B cell (primary cell): ENCODE measurements around the gene CHST8. TPM values are rescaled to one million over a fixed set of nuclear protein-coding genes. Genes with fewer than 3 reads are reported as not detected.

Experiments
- ATAC-seq: fragments of 200-7000 bp; cut with Tn5 transposase; one replicate; pipeline ENCODE4 v1.10.0; 2021; ENCODE audit warnings: low read depth, mild to moderate bottlenecking, moderate number of reproducible peaks, moderate library complexity
- CTCF ChIA-PET: fragments of 350-600 bp; sonication (Branson Sonifier 250); formaldehyde crosslinking; loops from one replicate; lab custom pipeline; 2021; ENCODE audit warnings: antibody characterized with exemption, inconsistent platforms; lab: Charles Lee
- POLR2A ChIA-PET: fragments of 350-600 bp; sonication (Branson Sonifier 250); formaldehyde crosslinking; loops from one replicate; lab custom pipeline; 2021; ENCODE audit warnings: antibody characterized with exemption; lab: Charles Lee
- DNase-seq: peaks from one replicate; pipeline ENCODE4 v3.0.0; 2013
- H2AFZ ChIP-seq: 2 replicates; pipeline ENCODE4 v1.6.1; 2012; ENCODE audit warnings: mild to moderate bottlenecking, low read depth, low read length; ENCODE audit not compliant: insufficient read depth, poor library complexity, severe bottlenecking
- H3K27ac ChIP-seq, 2 donors: 1 replicate in 1 of 2; 2 replicates in 1 of 2; pipeline ENCODE4 v1.5.1; 2012 to 2013; ENCODE audit warnings: low read length in 2 of 2, mild to moderate bottlenecking in 2 of 2, moderate library complexity in 1 of 2
- H3K27me3 ChIP-seq, 4 experiments: fragments of 200-600 bp in 1 of 4; sonication (generic) in 1 of 4; replicated peaks in 1 of 4; 1 replicate in 2 of 4; 2 replicates in 2 of 4; pipeline versions ENCODE4 v1.6.1 to v1.7.0; 2013 to 2016; ENCODE audit warnings: low read length in 3 of 4, mild to moderate bottlenecking in 2 of 4, mixed read lengths in 1 of 4, moderate library complexity in 1 of 4; ENCODE audit not compliant: insufficient read depth in 4 of 4, control insufficient read depth in 3 of 4; ENCODE audit errors: control extremely low read depth in 1 of 4
- H3K36me3 ChIP-seq, 2 experiments: replicated peaks in 1 of 2; 1 replicate in 1 of 2; 2 replicates in 1 of 2; pipeline versions ENCODE4 v1.6.1 to v1.7.1; 2013; ENCODE audit warnings: low read length in 1 of 2; ENCODE audit not compliant: insufficient read depth in 2 of 2, control insufficient read depth in 1 of 2; ENCODE audit errors: control extremely low read depth in 1 of 2, extremely low read depth in 1 of 2
- H3K4me1 ChIP-seq, 2 donors: fragments of 200-600 bp in 1 of 2; sonication (generic) in 1 of 2; 1 replicate in 1 of 2; 2 replicates in 1 of 2; pipeline versions ENCODE4 v1.5.1 to v1.6.1; 2013 to 2017; ENCODE audit warnings: low read length in 2 of 2; ENCODE audit not compliant: control insufficient read depth in 2 of 2, insufficient read depth in 2 of 2
- H3K4me2 ChIP-seq: replicated peaks from 2 replicates; pipeline ENCODE3; 2012; ENCODE audit warnings: mild to moderate bottlenecking, low read depth, low read length; ENCODE audit not compliant: poor library complexity, severe bottlenecking
- H3K4me3 ChIP-seq, 5 experiments: fragments of 200-600 bp in 1 of 5; sonication (generic) in 1 of 5; 1 replicate in 3 of 5; 2 replicates in 2 of 5; pipeline versions ENCODE4 v1.5.1 to v1.7.0; 2011 to 2016; ENCODE audit warnings: low read length in 4 of 5, mild to moderate bottlenecking in 4 of 5, low read depth in 2 of 5, control low read depth in 1 of 5, moderate library complexity in 1 of 5; ENCODE audit not compliant: insufficient read depth in 1 of 5; ENCODE audit errors: control extremely low read depth in 1 of 5, extremely low read depth in 1 of 5
- H3K79me2 ChIP-seq: fragments of 200-600 bp; sonication (generic); one replicate; pipeline ENCODE4 v1.6.0; 2016; ENCODE audit warnings: low read length; ENCODE audit not compliant: control insufficient read depth, insufficient read depth
- H3K9ac ChIP-seq: fragments of 200-600 bp; sonication (generic); 2 replicates; pipeline ENCODE4 v1.6.1; 2017; ENCODE audit warnings: mild to moderate bottlenecking, low read length, moderate library complexity
- H3K9me3 ChIP-seq, 3 donors: one replicate each; pipeline versions ENCODE4 v1.6.1 to v1.7.1; 2013; ENCODE audit warnings: low read length in 2 of 3; ENCODE audit not compliant: control insufficient read depth in 2 of 3, insufficient read depth in 1 of 3; ENCODE audit errors: control extremely low read depth in 1 of 3
- H4K20me1 ChIP-seq: 2 replicates; pipeline ENCODE4 v1.6.0; 2012; ENCODE audit warnings: mild to moderate bottlenecking, low read length; ENCODE audit not compliant: insufficient read depth, control insufficient read depth, poor library complexity, severe bottlenecking
- H3K27ac Mint-ChIP-seq: one replicate; pipeline ENCODE4 v1.8.0; 2021; ENCODE audit warnings: mixed read lengths
- H3K27me3 Mint-ChIP-seq: one replicate; pipeline ENCODE4 v1.8.0; 2021; ENCODE audit warnings: mixed read lengths
- H3K4me1 Mint-ChIP-seq: one replicate; pipeline ENCODE4 v1.8.0; 2021; ENCODE audit warnings: mixed read lengths
- H3K4me3 Mint-ChIP-seq: one replicate; pipeline ENCODE4 v1.8.0; 2021; ENCODE audit warnings: mixed read lengths
- H3K9me3 Mint-ChIP-seq: one replicate; pipeline ENCODE4 v1.8.0; 2022; ENCODE audit warnings: mixed read lengths; ENCODE audit not compliant: insufficient read depth
- EZH2 ChIP-seq: IDR thresholded peaks from 2 replicates; pipeline ENCODE4 v1.6.1; 2012; ENCODE audit warnings: borderline replicate concordance, low read depth, mild to moderate bottlenecking, moderate library complexity, low read length; ENCODE audit not compliant: insufficient read depth, poor library complexity, severe bottlenecking
- WGBS: methylation state at CpG from one replicate; pipeline ENCODE4 v1.1.5; 2013; ENCODE audit warnings: missing lambda C conversion rate; ENCODE audit not compliant: insufficient coverage; 5-methylcytosine and 5-hydroxymethylcytosine counted together
- intact Hi-C: fragments of 100-400 bp; cut with micrococcal nuclease; formaldehyde crosslinking; loops from one replicate; pipeline ENCODE4 v1.10.0; 2022
- polyA plus RNA-seq: library from polyadenylated mRNA; depleted of rRNA; stranded (reverse); fragments of >200 nt; gene quantifications from 2 replicates; pipeline ENCODE4 v1.2.3, GENCODE V29; 2012
- total RNA-seq, 2 donors: library from RNA; stranded (reverse); fragments of 120-200 nt in 1 of 2; gene quantifications; 1 replicate in 1 of 2; 2 replicates in 1 of 2; pipeline versions ENCODE4 v1.2.3 to v1.2.4, GENCODE V29; 2013 to 2022
- TF ChIP-seq, protein P1 (sequence below): fragments of 200-600 bp; IDR thresholded peaks from one replicate; pipeline ENCODE4 v1.8.0; 2022; ENCODE audit warnings: antibody characterized with exemption, mild to moderate bottlenecking

CHST8 gene
- total and polyA plus RNA-seq, 2 donors (not counting 1 experiment from before 2014, with no cell fraction given), result not detected

GRCh38 chr19:33725567-33725966, 103.8 kb downstream of the CHST8 start:
- 79% methylated on average over 3 of the region's 9 CpGs for WGBS
- POLR2A ChIA-PET, result no interaction called here
- Histone ChIP-seq H3K79me2 (no peaks in the 10 kb centered on the region), H3K4me1 (no peaks in the 10 kb centered on the region), H4K20me1 (no peaks in the 10 kb centered on the region), H3K27me3 (no peaks in the 10 kb centered on the region), H3K27ac (no peak overlapping the region), H3K9me3 (peaks cover 0 to 22% (median 0%) of the 10 kb centered on the region in 3 donors), H2AFZ (no peak overlapping the region), H3K36me3 (no peaks in the 10 kb centered on the region), H3K9ac (no peak overlapping the region), H3K4me2 (no peak overlapping the region), H3K4me3 (no peak overlapping the region)
- no peaks in the 10 kb centered on the region for H3K27me3 Mint-ChIP-seq
- intact Hi-C loops, result no loop called here
- H3K27ac Mint-ChIP-seq, result no peak overlapping the region
- TF ChIP-seq, protein P1, sequence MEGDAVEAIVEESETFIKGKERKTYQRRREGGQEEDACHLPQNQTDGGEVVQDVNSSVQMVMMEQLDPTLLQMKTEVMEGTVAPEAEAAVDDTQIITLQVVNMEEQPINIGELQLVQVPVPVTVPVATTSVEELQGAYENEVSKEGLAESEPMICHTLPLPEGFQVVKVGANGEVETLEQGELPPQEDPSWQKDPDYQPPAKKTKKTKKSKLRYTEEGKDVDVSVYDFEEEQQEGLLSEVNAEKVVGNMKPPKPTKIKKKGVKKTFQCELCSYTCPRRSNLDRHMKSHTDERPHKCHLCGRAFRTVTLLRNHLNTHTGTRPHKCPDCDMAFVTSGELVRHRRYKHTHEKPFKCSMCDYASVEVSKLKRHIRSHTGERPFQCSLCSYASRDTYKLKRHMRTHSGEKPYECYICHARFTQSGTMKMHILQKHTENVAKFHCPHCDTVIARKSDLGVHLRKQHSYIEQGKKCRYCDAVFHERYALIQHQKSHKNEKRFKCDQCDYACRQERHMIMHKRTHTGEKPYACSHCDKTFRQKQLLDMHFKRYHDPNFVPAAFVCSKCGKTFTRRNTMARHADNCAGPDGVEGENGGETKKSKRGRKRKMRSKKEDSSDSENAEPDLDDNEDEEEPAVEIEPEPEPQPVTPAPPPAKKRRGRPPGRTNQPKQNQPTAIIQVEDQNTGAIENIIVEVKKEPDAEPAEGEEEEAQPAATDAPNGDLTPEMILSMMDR, result no peak
- TF ChIP-seq EZH2, result no peak
- no peak for DNase-seq
- H3K4me1 Mint-ChIP-seq, result no peaks in the 10 kb centered on the region
- H3K9me3 Mint-ChIP-seq, result no peaks in the 10 kb centered on the region
- CTCF ChIA-PET, result no interaction called here
- no peak overlapping the region for H3K4me3 Mint-ChIP-seq
- ATAC-seq, result no peak

DNA sequence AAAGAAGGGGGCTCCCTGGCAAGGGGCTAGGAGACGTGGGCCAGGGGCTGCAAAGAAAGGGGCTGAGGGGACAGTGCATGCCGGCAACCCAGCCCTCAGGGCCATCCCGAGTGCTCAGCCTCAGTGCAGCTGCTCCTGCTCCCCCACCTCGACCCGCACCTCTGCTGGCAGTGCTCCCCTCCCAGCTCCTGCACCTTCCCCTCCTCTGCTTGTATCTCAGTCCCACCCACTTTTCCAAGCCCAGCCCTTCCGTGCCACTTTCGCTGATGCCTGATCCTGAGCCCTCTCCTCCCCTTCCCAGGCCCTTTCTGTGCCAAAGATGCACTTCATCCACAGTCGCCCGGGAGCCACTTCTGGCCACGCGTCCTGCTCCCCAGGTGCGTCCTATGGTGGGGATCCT, 105.0 kb downstream of the CHST8 start:
- H3K9me3 Mint-ChIP-seq, result no peaks in the 10 kb centered on the region
- Histone ChIP-seq H3K4me3 (no peak overlapping the region), H3K9me3 (peaks cover 0 to 23% (median 0%) of the 10 kb centered on the region in 3 donors), H3K36me3 (no peaks in the 10 kb centered on the region), H3K4me1 (no peaks in the 10 kb centered on the region), H3K27me3 (no peaks in the 10 kb centered on the region), H3K4me2 (no peak overlapping the region), H3K27ac (no peak overlapping the region), H3K79me2 (no peaks in the 10 kb centered on the region), H4K20me1 (no peaks in the 10 kb centered on the region), H2AFZ (no peak overlapping the region), H3K9ac (no peak overlapping the region)
- H3K27ac Mint-ChIP-seq, result no peak overlapping the region
- ATAC-seq (no peak), DNase-seq (no peak)
- H3K4me1 Mint-ChIP-seq, result no peaks in the 10 kb centered on the region
- TF ChIP-seq, protein P1, result no peak
- TF ChIP-seq EZH2, result no peak
- WGBS, result 67% methylated on average over 11 of the region's 12 CpGs
- CTCF ChIA-PET, result no interaction called here
- no peak overlapping the region for H3K4me3 Mint-ChIP-seq
- intact Hi-C loops, result no loop called here
- POLR2A ChIA-PET, result no interaction called here
- no peaks in the 10 kb centered on the region for H3K27me3 Mint-ChIP-seq
